CD4-positive, alpha-beta memory T cell (primary cell): Measurements from ENCODE around the gene VTCN1. TPM values are rescaled to one million over a fixed set of nuclear protein-coding genes. Genes with fewer than 3 reads are reported as not detected.

Experiments used
- CTCF ChIA-PET: fragments of 350-600 bp; sonication (Branson Sonifier 250); formaldehyde crosslinking; loops from one replicate; lab custom pipeline; 2021; ENCODE audit warnings: inconsistent platforms; ENCODE audit not compliant: partially characterized antibody; lab: Charles Lee
- POLR2A ChIA-PET: fragments of 350-600 bp; sonication (Branson Sonifier 250); formaldehyde crosslinking; loops from one replicate; lab custom pipeline; 2021; ENCODE audit not compliant: partially characterized antibody; lab: Charles Lee
- DNase-seq, 5 donors: peaks; one replicate each; pipeline versions ENCODE4 v3.0.0 to v3.0.0-alpha.2; 2020 to 2022; ENCODE audit warnings: mixed read lengths in 1 of 5
- H3K27ac ChIP-seq: one replicate; pipeline ENCODE4 v1.7.0; 2013; ENCODE audit warnings: low read depth, low read length
- H3K27me3 ChIP-seq: 2 replicates; pipeline ENCODE4 v1.7.0; 2013; ENCODE audit warnings: mild to moderate bottlenecking, low read length, moderate library complexity; ENCODE audit not compliant: insufficient read depth
- H3K36me3 ChIP-seq: 2 replicates; pipeline ENCODE4 v1.7.0; 2013; ENCODE audit warnings: mild to moderate bottlenecking, low read length, moderate library complexity; ENCODE audit not compliant: insufficient read depth
- H3K4me1 ChIP-seq: 2 replicates; pipeline ENCODE4 v1.7.0; 2013; ENCODE audit warnings: mild to moderate bottlenecking, low read length, moderate library complexity; ENCODE audit not compliant: insufficient read depth
- H3K4me3 ChIP-seq, 2 donors: one replicate each; pipeline ENCODE4 v1.7.0; 2013; ENCODE audit warnings: low read length in 2 of 2, mild to moderate bottlenecking in 1 of 2
- H3K9me3 ChIP-seq, 2 donors: one replicate each; pipeline ENCODE4 v1.7.0; 2013; ENCODE audit warnings: low read length in 2 of 2, control low read depth in 1 of 2; ENCODE audit not compliant: control insufficient read depth in 1 of 2
- H3K27ac Mint-ChIP-seq, 7 donors: one replicate each; pipeline ENCODE4 v1.8.0; 2020 to 2021; ENCODE audit warnings: mixed read lengths in 7 of 7, mild to moderate bottlenecking in 6 of 7, inconsistent platforms in 3 of 7, moderate library complexity in 3 of 7
- H3K27me3 Mint-ChIP-seq, 2 donors: one replicate each; pipeline ENCODE4 v1.8.0; 2020 to 2021; ENCODE audit warnings: mixed read lengths in 2 of 2
- H3K36me3 Mint-ChIP-seq, 2 donors: one replicate each; pipeline ENCODE4 v1.8.0; 2020 to 2021; ENCODE audit warnings: mixed read lengths in 2 of 2, inconsistent platforms in 1 of 2, mild to moderate bottlenecking in 1 of 2
- H3K4me1 Mint-ChIP-seq, 4 donors: one replicate each; pipeline ENCODE4 v1.8.0; 2020 to 2021; ENCODE audit warnings: mixed read lengths in 4 of 4, mild to moderate bottlenecking in 1 of 4
- H3K4me3 Mint-ChIP-seq, 8 donors: one replicate each; pipeline ENCODE4 v1.8.0; 2020 to 2021; ENCODE audit warnings: mixed read lengths in 8 of 8, mild to moderate bottlenecking in 7 of 8, moderate library complexity in 6 of 8, inconsistent platforms in 3 of 8
- H3K9me3 Mint-ChIP-seq, 8 donors: one replicate each; pipeline ENCODE4 v1.8.0; 2020 to 2021; ENCODE audit warnings: mixed read lengths in 8 of 8, mild to moderate bottlenecking in 5 of 8, inconsistent platforms in 3 of 8, moderate library complexity in 1 of 8
- intact Hi-C: fragments of 100-400 bp; cut with micrococcal nuclease; formaldehyde crosslinking; loops from one replicate; pipeline ENCODE4 v1.15.1; 2023
- polyA plus RNA-seq, 2 donors: library from polyadenylated mRNA; unstranded; fragments of 300-500 nt; fragmentation: Illumina TruSeq; gene quantifications; one replicate each; pipeline ENCODE4 v1.2.3, GENCODE V29; 2021
- total RNA-seq, 2 experiments: library from RNA; stranded (reverse); gene quantifications; one replicate each; pipeline ENCODE4 v1.2.3, GENCODE V29; 2021

The VTCN1 gene
- total and polyA plus RNA-seq, 4 experiments from 2014 or later = not detected

GRCh38 chr1:117178756-117179155, 32.0 kb downstream of the VTCN1 start:
- POLR2A ChIA-PET = no interaction called here
- DNase-seq = no peak

GRCh38 chr1:117177376-117177775, 33.4 kb downstream of the VTCN1 start:
- no peaks in the 10 kb centered on the region for H3K4me1 ChIP-seq
- no peaks in the 10 kb centered on the region for H3K9me3 Mint-ChIP-seq
- POLR2A ChIA-PET = no interaction called here
- no peaks in the 10 kb centered on the region for H3K36me3 ChIP-seq
- no peaks in the 10 kb centered on the region for H3K9me3 ChIP-seq
- no peaks in the 10 kb centered on the region for H3K36me3 Mint-ChIP-seq
- H3K4me1 Mint-ChIP-seq = no peaks in the 10 kb centered on the region
- H3K27me3 Mint-ChIP-seq = peaks cover 0 to 3% of the 10 kb centered on the region in 2 donors
- no peaks in the 10 kb centered on the region for H3K27me3 ChIP-seq
- H3K4me3 ChIP-seq = no peak overlapping the region
- H3K27ac ChIP-seq = no peak overlapping the region
- CTCF ChIA-PET = interaction anchor here (0.7 kb wide), 1 partner anchor 467 kb away, joined by 4 read pairs; no protein-coding TSS in a partner anchor
- H3K4me3 Mint-ChIP-seq = no peak overlapping the region
- no peak for DNase-seq
- intact Hi-C loops = no loop called here
- no peak overlapping the region for H3K27ac Mint-ChIP-seq

More at GRCh38 chr1:117178756-117179155, 32.0 kb downstream of the VTCN1 start:
- Mint-ChIP-seq H3K9me3 (no peaks in the 10 kb centered on the region), H3K4me1 (no peaks in the 10 kb centered on the region), H3K36me3 (no peaks in the 10 kb centered on the region), H3K27me3 (peaks cover 0 to 3% of the 10 kb centered on the region in 2 donors), H3K27ac (no peak overlapping the region), H3K4me3 (no peak overlapping the region)
- Histone ChIP-seq H3K4me3 (no peak overlapping the region), H3K27ac (no peak overlapping the region), H3K36me3 (no peaks in the 10 kb centered on the region), H3K9me3 (no peaks in the 10 kb centered on the region), H3K27me3 (no peaks in the 10 kb centered on the region), H3K4me1 (no peaks in the 10 kb centered on the region)
- CTCF ChIA-PET = no interaction called here
- intact Hi-C loops = no loop called here

DNA sequence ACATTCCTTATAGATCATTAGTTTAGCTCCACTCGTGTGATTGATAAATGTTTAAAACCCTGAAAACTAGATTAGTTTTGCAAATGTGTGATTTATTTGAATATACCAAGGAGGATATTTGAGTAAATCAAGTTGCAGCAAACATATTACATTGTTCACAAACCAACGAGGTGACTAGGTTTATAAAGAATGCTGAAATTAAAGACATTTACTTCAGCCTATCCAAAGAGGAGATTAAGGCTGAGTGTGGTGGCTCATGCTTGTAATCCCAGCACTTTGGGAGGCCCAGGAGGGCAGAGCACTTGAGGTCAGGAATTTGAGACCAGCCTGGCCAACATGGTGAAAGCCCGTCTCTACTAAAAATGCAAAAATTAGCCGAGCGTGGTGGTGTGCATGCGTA, 34.1 kb downstream of the VTCN1 start:
- no peak overlapping the region for H3K27ac Mint-ChIP-seq
- Histone ChIP-seq H3K36me3 (no peaks in the 10 kb centered on the region), H3K27me3 (no peaks in the 10 kb centered on the region), H3K27ac (no peak overlapping the region), H3K4me3 (no peak overlapping the region), H3K9me3 (no peaks in the 10 kb centered on the region), H3K4me1 (no peaks in the 10 kb centered on the region)
- peaks cover 0 to 3% of the 10 kb centered on the region in 2 donors for H3K27me3 Mint-ChIP-seq
- POLR2A ChIA-PET = no interaction called here
- H3K4me1 Mint-ChIP-seq = no peaks in the 10 kb centered on the region
- intact Hi-C loops = no loop called here
- CTCF ChIA-PET = no interaction called here
- no peak for DNase-seq
- H3K9me3 Mint-ChIP-seq = no peaks in the 10 kb centered on the region
- H3K4me3 Mint-ChIP-seq = no peak overlapping the region
- no peaks in the 10 kb centered on the region for H3K36me3 Mint-ChIP-seq

DNA sequence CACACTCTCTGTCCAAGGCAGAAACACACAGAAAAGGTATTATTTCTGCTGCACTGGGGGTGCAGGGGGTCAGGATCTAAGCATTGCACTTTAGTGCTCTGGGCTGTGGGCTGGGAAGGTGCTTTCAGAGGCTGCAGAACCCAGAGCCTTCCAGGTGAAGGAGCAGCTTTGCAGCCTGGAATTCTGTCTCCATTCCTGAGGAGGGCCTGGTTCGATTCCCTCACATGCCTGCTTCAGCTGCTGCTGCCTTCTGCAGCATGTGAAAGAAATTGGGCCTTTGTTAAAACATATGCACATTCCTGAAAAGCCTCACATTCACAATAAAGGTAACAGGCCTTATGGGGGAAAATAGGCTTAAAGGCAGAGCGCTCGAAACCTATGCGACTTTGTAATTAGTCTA, 35.9 kb downstream of the VTCN1 start:
- Histone ChIP-seq H3K36me3 (no peaks in the 10 kb centered on the region), H3K27ac (no peak overlapping the region), H3K4me3 (no peak overlapping the region), H3K27me3 (no peaks in the 10 kb centered on the region), H3K4me1 (no peaks in the 10 kb centered on the region), H3K9me3 (no peaks in the 10 kb centered on the region)
- Mint-ChIP-seq H3K9me3 (no peaks in the 10 kb centered on the region), H3K4me3 (no peak overlapping the region), H3K36me3 (no peaks in the 10 kb centered on the region), H3K4me1 (no peaks in the 10 kb centered on the region), H3K27me3 (peaks cover 3 to 5% of the 10 kb centered on the region in 2 donors), H3K27ac (no peak overlapping the region)
- intact Hi-C loops = no loop called here
- ChIA-PET POLR2A (no interaction called here), CTCF (interaction anchor here (0.7 kb wide), 1 partner anchor 101 kb away, joined by 3 read pairs; no protein-coding TSS in a partner anchor)
- no peak for DNase-seq

GRCh38 chr1:117173691-117174090, 37.0 kb downstream of the VTCN1 start:
- H3K36me3 Mint-ChIP-seq = no peaks in the 10 kb centered on the region
- CTCF ChIA-PET = no interaction called here
- no peaks in the 10 kb centered on the region for H3K36me3 ChIP-seq
- H3K27me3 ChIP-seq = no peaks in the 10 kb centered on the region
- no peaks in the 10 kb centered on the region for H3K9me3 ChIP-seq
- peaks cover 3 to 6% of the 10 kb centered on the region in 2 donors for H3K27me3 Mint-ChIP-seq
- H3K27ac Mint-ChIP-seq = no peak overlapping the region
- no peak overlapping the region for H3K4me3 ChIP-seq
- DNase-seq = no peak
- no peaks in the 10 kb centered on the region for H3K4me1 ChIP-seq
- H3K9me3 Mint-ChIP-seq = no peaks in the 10 kb centered on the region
- intact Hi-C loops = no loop called here
- no peak overlapping the region for H3K4me3 Mint-ChIP-seq
- H3K27ac ChIP-seq = no peak overlapping the region
- no peaks in the 10 kb centered on the region for H3K4me1 Mint-ChIP-seq
- POLR2A ChIA-PET = no interaction called here

DNA sequence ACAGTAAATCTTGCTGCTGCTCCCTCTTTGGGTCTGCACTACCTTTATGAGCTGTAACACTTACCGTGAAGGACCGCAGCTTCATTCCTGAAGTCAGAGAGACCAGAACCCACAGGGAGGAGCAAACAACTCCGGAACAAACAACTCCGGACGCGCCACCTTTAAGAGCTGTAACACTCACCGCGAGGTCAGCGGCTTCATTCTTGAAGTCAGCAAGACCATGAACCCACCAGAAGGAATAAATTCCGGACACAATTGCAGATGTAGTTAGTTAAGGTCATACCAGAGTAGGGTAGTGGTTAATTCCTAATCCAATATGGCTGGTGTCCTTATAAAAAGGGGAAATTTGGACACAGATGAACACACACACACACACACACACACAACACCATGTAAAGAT, 37.7 kb downstream of the VTCN1 start:
- Mint-ChIP-seq H3K27me3 (peaks cover 3 to 6% of the 10 kb centered on the region in 2 donors), H3K4me1 (no peaks in the 10 kb centered on the region), H3K9me3 (no peaks in the 10 kb centered on the region), H3K36me3 (no peaks in the 10 kb centered on the region), H3K4me3 (no peak overlapping the region), H3K27ac (peak overlapping the region in 1 of 7 donors; percentile 15)
- H3K36me3 ChIP-seq = no peaks in the 10 kb centered on the region
- H3K9me3 ChIP-seq = no peaks in the 10 kb centered on the region
- ChIA-PET CTCF (no interaction called here), POLR2A (no interaction called here)
- intact Hi-C loops = no loop called here
- no peak overlapping the region for H3K27ac ChIP-seq
- no peak for DNase-seq
- no peaks in the 10 kb centered on the region for H3K27me3 ChIP-seq
- H3K4me3 ChIP-seq = no peak overlapping the region
- no peaks in the 10 kb centered on the region for H3K4me1 ChIP-seq

DNA sequence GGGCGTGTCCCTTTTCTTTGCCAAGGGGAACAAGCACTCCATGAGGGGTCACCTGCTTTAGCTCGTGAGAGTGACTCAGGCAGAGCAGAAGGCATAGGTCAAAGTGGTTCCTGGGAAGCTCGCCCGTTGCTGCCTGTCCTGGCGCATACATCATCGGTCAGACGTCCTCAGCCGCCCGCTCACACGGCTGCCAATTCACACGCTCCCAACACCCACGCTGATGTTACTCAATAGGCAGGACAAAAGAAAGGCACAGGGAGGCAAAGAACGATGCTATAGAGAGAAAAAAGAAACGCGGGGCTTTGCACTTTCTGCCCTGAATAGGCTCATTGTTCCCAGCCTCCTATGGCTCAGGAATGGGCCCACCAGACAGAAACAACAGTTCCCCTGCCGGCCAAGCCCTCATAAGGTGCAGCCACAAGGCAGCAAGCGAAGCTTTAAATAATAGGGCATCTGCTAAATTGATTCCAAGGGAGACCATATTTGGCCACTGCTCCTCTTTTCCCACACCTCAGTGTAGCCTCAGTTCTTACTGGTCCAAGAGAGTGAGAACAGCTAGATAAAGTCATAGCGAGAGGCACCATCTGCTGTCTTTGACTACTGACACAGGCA, 38.7 kb downstream of the VTCN1 start:
- H3K9me3 Mint-ChIP-seq = no peaks in the 10 kb centered on the region
- peaks cover 3 to 6% of the 10 kb centered on the region in 2 donors for H3K27me3 Mint-ChIP-seq
- ChIA-PET CTCF (no interaction called here), POLR2A (no interaction called here)
- intact Hi-C loops = no loop called here
- H3K4me1 Mint-ChIP-seq = no peaks in the 10 kb centered on the region
- H3K4me3 ChIP-seq = no peak overlapping the region
- no peak overlapping the region for H3K4me3 Mint-ChIP-seq
- no peaks in the 10 kb centered on the region for H3K9me3 ChIP-seq
- H3K27ac ChIP-seq = no peak overlapping the region
- no peaks in the 10 kb centered on the region for H3K36me3 ChIP-seq
- no peak overlapping the region for H3K27ac Mint-ChIP-seq
- no peaks in the 10 kb centered on the region for H3K36me3 Mint-ChIP-seq
- no peaks in the 10 kb centered on the region for H3K4me1 ChIP-seq
- H3K27me3 ChIP-seq = no peaks in the 10 kb centered on the region
- DNase-seq = no peak
